Fibroblast of lung (primary cell): ENCODE measurements around the gene GRIK4. TPM values are rescaled to one million over a fixed set of nuclear protein-coding genes. Genes with fewer than 3 reads are reported as not detected.

Experiments used
- DNase-seq, 2 donors: peaks; one replicate each; pipeline versions ENCODE4 v3.0.0 to v3.0.0-alpha.2; 2010; ENCODE audit warnings: low read depth in 2 of 2
- H2AFZ ChIP-seq: 2 replicates; pipeline ENCODE4 v1.5.1; 2012; ENCODE audit warnings: low read length, control low read depth, inconsistent platforms
- H3K27ac ChIP-seq: 2 replicates; pipeline ENCODE4 v1.5.1; 2011; ENCODE audit warnings: low read length, control low read depth; ENCODE audit not compliant: insufficient read depth
- H3K27me3 ChIP-seq: 2 replicates; pipeline ENCODE4 v1.5.1; 2011; ENCODE audit warnings: mild to moderate bottlenecking, low read length; ENCODE audit not compliant: control insufficient read depth, insufficient read depth
- H3K36me3 ChIP-seq: 2 replicates; pipeline ENCODE4 v1.5.1; 2011; ENCODE audit warnings: low read length; ENCODE audit not compliant: control insufficient read depth, insufficient read depth
- H3K4me1 ChIP-seq: 2 replicates; pipeline ENCODE4 v1.5.1; 2011; ENCODE audit warnings: low read length; ENCODE audit not compliant: control insufficient read depth, insufficient read depth; ENCODE audit errors: extremely low read depth
- H3K4me2 ChIP-seq: 2 replicates; pipeline ENCODE4 v1.5.1; 2011; ENCODE audit warnings: low read length, control low read depth; ENCODE audit not compliant: insufficient read depth; ENCODE audit errors: extremely low read depth
- H3K4me3 ChIP-seq, 4 experiments: fragments of 200-600 bp in 1 of 4; sonication (generic) in 1 of 4; replicated peaks in 1 of 4; 2 replicates each; pipeline ENCODE4 v1.5.1; 2011 to 2016; ENCODE audit warnings: low read length in 4 of 4, low read depth in 3 of 4, mild to moderate bottlenecking in 3 of 4, control low read depth in 2 of 4, inconsistent platforms in 1 of 4, mixed read lengths in 1 of 4; ENCODE audit not compliant: insufficient read depth in 1 of 4; ENCODE audit errors: control extremely low read depth in 1 of 4
- H3K79me2 ChIP-seq: 2 replicates; pipeline ENCODE4 v1.5.1; 2012; ENCODE audit warnings: mild to moderate bottlenecking, low read length, inconsistent platforms; ENCODE audit not compliant: control insufficient read depth, insufficient read depth
- H3K9ac ChIP-seq: 2 replicates; pipeline ENCODE4 v1.5.1; 2011; ENCODE audit warnings: mild to moderate bottlenecking, low read length, control low read depth; ENCODE audit not compliant: insufficient read depth
- H3K9me3 ChIP-seq: 2 replicates; pipeline ENCODE4 v1.5.1; 2012; ENCODE audit warnings: low read depth, low read length; ENCODE audit not compliant: control insufficient read depth, insufficient read depth
- H4K20me1 ChIP-seq: 2 replicates; pipeline ENCODE4 v1.5.1; 2011; ENCODE audit warnings: low read length; ENCODE audit not compliant: control insufficient read depth, insufficient read depth; ENCODE audit errors: extremely low read depth
- CTCF ChIP-seq, 2 donors: IDR thresholded peaks in 1 of 2; conservative IDR thresholded peaks in 1 of 2; 1 replicate in 1 of 2; 2 replicates in 1 of 2; pipeline ENCODE4 v1.5.1; 2011 to 2012; ENCODE audit warnings: low read length in 2 of 2, control low read depth in 1 of 2, inconsistent platforms in 1 of 2, low read depth in 1 of 2, mild to moderate bottlenecking in 1 of 2
- EZH2 ChIP-seq: IDR thresholded peaks from 2 replicates; pipeline ENCODE4 v1.5.1; 2012; ENCODE audit warnings: low read length, control low read depth, mild to moderate bottlenecking; ENCODE audit errors: missing control alignments
- polyA plus RNA-seq, 2 donors: library from polyadenylated mRNA; depleted of rRNA in 1 of 2; stranded (reverse) in 1 of 2; unstranded in 1 of 2; fragments of >200 nt; gene quantifications; 2 replicates each; pipeline ENCODE4 v1.2.1, GENCODE V29; 2011 to 2012; ENCODE audit warnings: missing spikeins in 1 of 2
- total RNA-seq: library from RNA; depleted of rRNA; stranded (reverse); fragments of >200 nt; gene quantifications from 2 replicates; pipeline ENCODE4 v1.2.1, GENCODE V29; 2014

Gene GRIK4
- total and polyA plus RNA-seq, 2 donors (not counting 1 experiment from before 2014, with no cell fraction given), result 0.17 to 1.5 TPM

GRCh38 chr11:120712881-120713280 is 201.3 kb downstream of the GRIK4 start:
- no peak overlapping the region for H3K4me3 ChIP-seq
- H2AFZ ChIP-seq, result no peak overlapping the region
- no peak for TF ChIP-seq EZH2
- TF ChIP-seq CTCF (conservative IDR thresholded peaks at IDR 0.05 in 1 of 2, IDR thresholded peaks at IDR 0.05 in 1 of 2; ENCODE audit: low read depth in 1 of 2, low read length in 2 of 2), result no peak
- no peaks in the 10 kb centered on the region for H3K9me3 ChIP-seq
- no peaks in the 10 kb centered on the region for H4K20me1 ChIP-seq
- no peak overlapping the region for H3K4me2 ChIP-seq
- H3K79me2 ChIP-seq, result no peaks in the 10 kb centered on the region
- no peaks in the 10 kb centered on the region for H3K27me3 ChIP-seq
- H3K9ac ChIP-seq, result no peak overlapping the region
- no peak overlapping the region for H3K27ac ChIP-seq
- peaks cover 15% of the 10 kb centered on the region for H3K4me1 ChIP-seq
- no peaks in the 10 kb centered on the region for H3K36me3 ChIP-seq
- DNase-seq, result peak in 1 of 2 donors; percentile 34

GRCh38 chr11:120713296-120713695 is 201.7 kb downstream of the GRIK4 start:
- no peaks in the 10 kb centered on the region for H3K79me2 ChIP-seq
- DNase-seq, result no peak
- peaks cover 15% of the 10 kb centered on the region for H3K4me1 ChIP-seq
- H3K9me3 ChIP-seq, result no peaks in the 10 kb centered on the region
- no peak for TF ChIP-seq CTCF (conservative IDR thresholded peaks at IDR 0.05 in 1 of 2, IDR thresholded peaks at IDR 0.05 in 1 of 2; ENCODE audit: low read depth in 1 of 2, low read length in 2 of 2)
- no peak for TF ChIP-seq EZH2
- H2AFZ ChIP-seq, result no peak overlapping the region
- H3K4me2 ChIP-seq, result no peak overlapping the region
- H4K20me1 ChIP-seq, result no peaks in the 10 kb centered on the region
- H3K27ac ChIP-seq, result no peak overlapping the region
- H3K36me3 ChIP-seq, result no peaks in the 10 kb centered on the region
- no peaks in the 10 kb centered on the region for H3K27me3 ChIP-seq
- no peak overlapping the region for H3K9ac ChIP-seq
- H3K4me3 ChIP-seq, result no peak overlapping the region

- no peaks in the 10 kb centered on the region for H3K79me2 ChIP-seq
- H3K4me2 ChIP-seq, result no peak overlapping the region
- no peaks in the 10 kb centered on the region for H3K36me3 ChIP-seq
- no peak overlapping the region for H3K9ac ChIP-seq
- no peaks in the 10 kb centered on the region for H3K9me3 ChIP-seq
- H3K4me1 ChIP-seq, result peaks cover 15% of the 10 kb centered on the region
- TF ChIP-seq EZH2 (no peak), CTCF (conservative IDR thresholded peaks at IDR 0.05 in 1 of 2, IDR thresholded peaks at IDR 0.05 in 1 of 2; ENCODE audit: low read depth in 1 of 2, low read length in 2 of 2) (no peak)
- H4K20me1 ChIP-seq, result no peaks in the 10 kb centered on the region
- H3K27me3 ChIP-seq, result no peaks in the 10 kb centered on the region
- peak in 1 of 2 donors; percentile 18 for DNase-seq
- no peak overlapping the region for H2AFZ ChIP-seq
- no peak overlapping the region for H3K27ac ChIP-seq
- H3K4me3 ChIP-seq, result no peak overlapping the region
Observed at GRCh38 chr11:120714438-120714837, 202.9 kb downstream of the GRIK4 start.
